GM13977 (cell line): ENCODE measurements around the gene GRIPAP1.

Experiments used
- DNase-seq: peaks from one replicate; pipeline ENCODE4 v3.0.0; 2012; ENCODE audit warnings: low spot score
- in situ Hi-C: fragments of 300-500 bp; cut with MboI; formaldehyde crosslinking; loops from one replicate; pipeline ENCODE4 v1.12.0; 2022; ENCODE audit warnings: low sequenced_read_pairs, low pct_unique_long_range_greater_than_20kb, mixed read lengths, inconsistent platforms; ENCODE audit not compliant: unreplicated experiment
- TF ChIP-seq, protein P1 (sequence below): IDR thresholded peaks from 2 replicates; pipeline ENCODE4 v1.5.1; 2012; ENCODE audit warnings: mild to moderate bottlenecking, control low read depth; ENCODE audit not compliant: insufficient read depth; ENCODE audit errors: extremely low read depth, missing control alignments

Gene GRIPAP1

DNA sequence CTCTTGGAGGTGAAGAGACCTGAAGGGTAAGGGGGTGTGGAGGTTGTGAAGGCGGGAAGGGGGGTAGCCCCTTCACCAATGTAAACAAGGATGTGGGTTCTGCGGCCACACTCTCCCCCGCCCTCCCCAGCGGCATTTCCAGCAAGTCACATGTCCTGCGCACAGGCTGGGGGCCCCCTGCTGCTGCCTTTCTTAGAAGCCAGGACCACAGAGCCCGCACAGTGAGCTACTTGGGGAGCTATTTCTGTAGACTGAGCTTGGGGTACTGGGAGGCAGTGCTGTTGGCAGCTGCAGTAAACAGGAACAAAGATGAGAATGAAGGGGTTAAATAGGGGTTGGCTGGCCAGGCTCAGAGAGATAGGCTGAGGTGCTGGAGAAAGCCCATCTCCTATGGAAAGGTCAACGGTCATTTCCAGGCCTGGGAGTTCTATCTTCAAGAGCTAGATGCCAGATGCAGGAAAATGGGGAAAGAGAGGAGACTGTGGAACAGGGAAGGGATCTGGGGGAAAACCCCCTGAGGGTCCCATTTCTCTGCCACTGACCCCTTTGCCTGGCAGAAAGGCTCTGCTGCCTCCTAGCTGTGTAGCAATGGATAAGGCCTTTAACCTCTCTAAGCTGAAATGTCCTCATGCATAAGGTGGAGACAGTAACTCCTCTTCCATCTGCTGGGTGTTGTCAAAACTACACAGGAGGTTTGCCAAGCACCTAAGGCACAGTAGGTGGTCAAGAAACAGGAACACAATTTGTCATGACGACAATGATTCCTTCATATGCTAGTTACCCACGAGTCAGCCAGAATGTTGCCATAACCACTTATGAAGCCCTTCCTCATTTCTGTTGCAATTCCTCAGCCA is 64.8 kb downstream of the GRIPAP1 start:
- TF ChIP-seq, protein P1, sequence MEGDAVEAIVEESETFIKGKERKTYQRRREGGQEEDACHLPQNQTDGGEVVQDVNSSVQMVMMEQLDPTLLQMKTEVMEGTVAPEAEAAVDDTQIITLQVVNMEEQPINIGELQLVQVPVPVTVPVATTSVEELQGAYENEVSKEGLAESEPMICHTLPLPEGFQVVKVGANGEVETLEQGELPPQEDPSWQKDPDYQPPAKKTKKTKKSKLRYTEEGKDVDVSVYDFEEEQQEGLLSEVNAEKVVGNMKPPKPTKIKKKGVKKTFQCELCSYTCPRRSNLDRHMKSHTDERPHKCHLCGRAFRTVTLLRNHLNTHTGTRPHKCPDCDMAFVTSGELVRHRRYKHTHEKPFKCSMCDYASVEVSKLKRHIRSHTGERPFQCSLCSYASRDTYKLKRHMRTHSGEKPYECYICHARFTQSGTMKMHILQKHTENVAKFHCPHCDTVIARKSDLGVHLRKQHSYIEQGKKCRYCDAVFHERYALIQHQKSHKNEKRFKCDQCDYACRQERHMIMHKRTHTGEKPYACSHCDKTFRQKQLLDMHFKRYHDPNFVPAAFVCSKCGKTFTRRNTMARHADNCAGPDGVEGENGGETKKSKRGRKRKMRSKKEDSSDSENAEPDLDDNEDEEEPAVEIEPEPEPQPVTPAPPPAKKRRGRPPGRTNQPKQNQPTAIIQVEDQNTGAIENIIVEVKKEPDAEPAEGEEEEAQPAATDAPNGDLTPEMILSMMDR, result peak; percentile 50
- in situ Hi-C loops, result no loop called here
- DNase-seq, result peak; percentile 70

DNA sequence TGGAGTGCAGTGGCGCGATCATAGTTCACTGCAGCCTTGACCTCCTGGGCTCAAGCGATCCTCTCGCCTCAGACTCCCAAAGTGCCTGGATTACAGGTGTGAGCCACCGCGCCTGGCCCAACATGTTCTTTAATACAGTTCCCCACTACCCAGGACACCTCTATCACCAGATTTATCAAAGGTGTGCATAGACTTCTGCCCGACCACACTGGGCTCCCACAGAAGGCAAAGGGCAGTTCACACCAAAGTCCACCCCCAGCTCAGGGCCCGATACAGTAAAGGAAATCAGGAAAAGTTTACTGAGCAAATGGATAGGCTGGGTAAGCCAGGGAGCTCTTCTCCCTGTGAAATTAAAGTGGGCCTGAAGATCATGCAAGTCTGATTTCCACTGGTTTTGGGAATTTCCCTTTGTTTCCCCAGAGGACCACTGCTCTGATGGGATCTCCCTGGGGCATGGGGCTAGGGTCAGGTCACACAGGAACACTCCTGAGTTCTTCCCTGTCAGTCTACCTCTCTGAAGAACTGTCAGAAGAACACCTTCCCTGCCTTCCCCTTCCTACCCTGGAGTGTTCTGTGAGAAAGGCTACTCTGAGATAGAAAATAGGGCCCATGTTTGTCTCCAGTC is 65.5 kb downstream of the GRIPAP1 start:
- TF ChIP-seq, protein P1, result no peak
- in situ Hi-C loops, result no loop called here
- no peak for DNase-seq

GRCh38 chrX:48935301-48935670 is 66.8 kb downstream of the GRIPAP1 start:
- DNase-seq, result no peak
- in situ Hi-C loops, result no loop called here
- TF ChIP-seq, protein P1, result no peak

DNA sequence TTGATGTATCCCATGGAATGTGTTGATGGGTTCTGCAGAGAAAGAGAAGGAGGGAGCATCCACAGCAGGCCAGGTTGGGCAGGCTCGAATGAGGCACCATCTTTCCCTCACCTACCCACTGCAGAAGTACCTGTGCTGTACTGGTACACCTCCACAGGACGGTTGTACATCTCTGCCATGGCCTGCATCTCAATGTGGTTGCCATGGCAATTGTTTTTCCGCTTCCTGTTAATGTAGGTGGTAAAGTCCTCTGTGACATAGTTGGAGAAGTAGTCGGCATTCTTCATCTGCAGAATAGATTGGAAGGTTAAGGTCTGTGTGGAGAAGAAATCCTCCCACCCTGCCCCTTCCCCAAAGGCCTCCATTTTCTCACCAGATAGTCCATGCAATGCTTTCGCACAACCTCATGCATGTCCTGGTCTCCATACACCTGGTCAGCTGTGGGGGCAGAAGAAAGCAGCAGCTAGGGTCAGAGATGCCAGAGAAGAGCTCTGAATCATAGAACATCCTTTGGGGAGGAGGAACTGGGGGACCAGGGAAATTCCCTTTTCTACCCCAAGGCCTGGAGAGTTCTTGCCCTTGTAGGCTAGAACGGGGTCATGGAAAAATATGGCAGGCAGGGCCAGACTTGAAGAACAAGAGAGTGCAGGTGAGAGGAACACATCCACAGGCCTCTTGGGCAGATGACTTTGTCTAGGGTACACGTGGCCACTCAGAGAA is 67.3 kb downstream of the GRIPAP1 start:
- DNase-seq, result no peak
- TF ChIP-seq, protein P1, result no peak
- in situ Hi-C loops, result no loop called here

DNA sequence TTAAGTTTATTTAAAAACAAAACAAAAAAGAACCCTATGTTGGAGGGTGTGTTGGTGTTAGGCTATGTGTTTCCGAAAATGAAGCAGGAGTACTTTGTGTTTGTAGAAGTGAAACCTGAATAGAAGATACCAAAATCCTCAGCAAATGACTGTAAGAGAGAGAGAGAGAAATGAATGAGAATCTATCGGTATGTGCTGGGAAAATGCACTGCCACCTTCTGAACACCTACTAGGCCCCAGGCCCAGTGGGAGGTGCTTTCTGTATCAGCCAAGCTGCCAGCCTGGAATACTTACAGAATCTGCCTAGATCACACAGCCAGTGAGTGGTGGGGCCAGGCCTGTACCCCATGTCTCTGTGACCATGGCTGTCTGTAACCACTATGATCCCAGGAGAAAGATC is 68.3 kb downstream of the GRIPAP1 start:
- in situ Hi-C loops, result no loop called here
- TF ChIP-seq, protein P1, result no peak
- no peak for DNase-seq

DNA sequence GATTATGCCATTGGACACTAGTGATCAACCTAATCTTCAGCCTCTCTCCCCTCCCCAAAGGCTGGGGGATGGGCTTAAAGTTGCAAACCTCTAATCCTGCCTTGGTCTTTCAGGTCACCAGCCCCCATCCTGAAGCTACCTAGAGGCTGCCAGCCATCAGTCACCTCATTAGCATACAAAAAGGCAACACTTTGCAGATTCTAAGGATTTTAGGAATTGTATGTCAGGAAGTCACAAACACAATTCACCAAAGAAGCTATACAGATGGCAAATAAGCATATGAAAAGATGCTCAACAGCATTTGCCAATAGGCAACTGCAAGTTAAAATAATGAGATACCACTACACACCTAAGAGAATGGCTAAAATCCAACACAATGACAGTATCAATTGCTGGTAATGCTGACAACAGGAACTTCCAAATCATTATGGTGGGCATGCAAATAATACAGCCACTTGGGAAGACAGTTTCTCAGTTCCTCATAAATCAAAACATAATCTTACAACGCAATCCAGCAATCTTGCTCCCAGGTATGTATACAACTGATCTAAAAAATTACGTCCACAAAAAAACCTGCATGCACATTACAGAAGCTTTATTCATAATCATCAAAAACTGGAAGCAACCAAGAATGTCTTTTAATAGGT is 74.2 kb downstream of the GRIPAP1 start:
- in situ Hi-C loops, result no loop called here
- TF ChIP-seq, protein P1, result no peak
- DNase-seq, result no peak
